Muscle layer of colon (tissue), 2 donors: ENCODE results near the gene SLC14A1.
"Not testable (repeated sequence)": the region's sequence is repeated elsewhere in the genome, so short reads cannot be mapped to it uniquely, and the experiment has no call there.

ENCODE experiments used
- H3K27ac ChIP-seq: one replicate; pipeline ENCODE4 v1.7.0; 2013; ENCODE audit warnings: low read depth, mild to moderate bottlenecking, low read length, moderate library complexity
- H3K27me3 ChIP-seq, 2 donors: one replicate each; pipeline ENCODE4 v1.7.0; 2013; ENCODE audit warnings: low read length in 2 of 2, mild to moderate bottlenecking in 2 of 2; ENCODE audit not compliant: insufficient read depth in 2 of 2, control insufficient read depth in 1 of 2
- H3K36me3 ChIP-seq: one replicate; pipeline ENCODE4 v1.7.0; 2013; ENCODE audit warnings: mild to moderate bottlenecking, low read length; ENCODE audit not compliant: insufficient read depth
- H3K4me1 ChIP-seq: one replicate; pipeline ENCODE4 v1.7.0; 2013; ENCODE audit warnings: mild to moderate bottlenecking, low read length; ENCODE audit not compliant: insufficient read depth
- H3K4me3 ChIP-seq, 2 donors: one replicate each; pipeline ENCODE4 v1.7.0; 2013; ENCODE audit warnings: low read length in 2 of 2, low read depth in 1 of 2, mild to moderate bottlenecking in 1 of 2, moderate library complexity in 1 of 2
- H3K9ac ChIP-seq: one replicate; pipeline ENCODE4 v1.7.0; 2013; ENCODE audit warnings: low read length
- H3K9me3 ChIP-seq: one replicate; pipeline ENCODE4 v1.7.0; 2013; ENCODE audit warnings: mild to moderate bottlenecking, low read length
- donor health status: abdominal sarcoma.
- donor health status: Adenocarcinoma of cecum.

The SLC14A1 gene

DNA sequence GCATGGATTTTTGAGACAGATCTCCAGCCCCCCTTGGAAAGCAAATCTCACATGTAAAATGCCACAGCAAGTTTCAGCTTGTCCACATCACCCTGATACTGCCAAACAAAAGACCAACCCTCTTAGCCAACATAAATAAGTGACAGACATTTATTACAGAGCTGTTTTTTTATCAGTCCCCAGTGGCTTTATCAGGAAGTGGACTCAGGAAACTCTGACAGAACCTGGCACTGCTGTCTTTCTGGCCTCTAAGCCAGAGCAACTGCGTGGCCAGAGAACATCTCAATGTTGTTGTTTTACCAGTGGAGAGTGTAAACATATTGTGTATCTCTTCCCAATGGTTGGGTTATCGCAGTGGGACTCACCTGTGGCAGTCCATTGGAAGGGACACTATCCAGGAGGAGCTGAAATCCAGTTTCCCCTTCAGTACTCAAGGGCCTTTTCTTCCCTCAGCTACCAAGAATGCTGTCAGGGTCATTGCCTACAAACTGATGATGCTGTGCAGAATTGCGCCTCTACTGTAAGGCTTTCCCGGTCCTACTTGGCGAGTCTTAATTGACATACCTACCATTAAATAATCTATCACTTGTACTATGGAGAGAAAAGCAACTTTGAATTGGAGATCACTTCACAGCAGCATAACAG, 22.0 kb downstream of the SLC14A1 start:
- no peaks in the 10 kb centered on the region for H3K9me3 ChIP-seq
- H3K27me3 ChIP-seq: no peaks in the 10 kb centered on the region
- no peak overlapping the region for H3K9ac ChIP-seq
- no peaks in the 10 kb centered on the region for H3K36me3 ChIP-seq
- no peak overlapping the region for H3K27ac ChIP-seq
- no peak overlapping the region for H3K4me3 ChIP-seq
- H3K4me1 ChIP-seq: no peaks in the 10 kb centered on the region

DNA sequence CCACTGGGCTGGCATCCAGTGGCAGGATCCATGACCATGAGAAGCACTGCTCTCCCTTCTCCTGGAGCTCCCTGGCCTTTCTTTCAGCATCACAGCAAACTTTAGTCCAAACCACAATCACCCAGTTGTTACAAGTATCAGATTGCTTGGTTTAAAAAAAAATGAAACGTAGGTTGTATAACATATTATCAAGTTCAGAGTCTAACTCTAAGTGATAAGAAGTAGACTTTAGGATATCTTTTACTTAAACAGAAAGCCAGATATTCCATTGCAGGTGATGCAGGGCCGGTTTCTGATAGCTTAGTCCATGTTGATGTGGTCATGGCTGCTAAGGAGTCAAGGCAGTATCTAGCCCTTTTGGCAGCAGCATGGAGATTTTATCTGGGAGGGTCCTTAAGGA, 24.5 kb downstream of the SLC14A1 start:
- H3K27ac ChIP-seq: no peak overlapping the region
- H3K36me3 ChIP-seq: no peaks in the 10 kb centered on the region
- no peaks in the 10 kb centered on the region for H3K27me3 ChIP-seq
- no peak overlapping the region for H3K9ac ChIP-seq
- H3K4me1 ChIP-seq: no peaks in the 10 kb centered on the region
- no peak overlapping the region for H3K4me3 ChIP-seq
- no peaks in the 10 kb centered on the region for H3K9me3 ChIP-seq

DNA sequence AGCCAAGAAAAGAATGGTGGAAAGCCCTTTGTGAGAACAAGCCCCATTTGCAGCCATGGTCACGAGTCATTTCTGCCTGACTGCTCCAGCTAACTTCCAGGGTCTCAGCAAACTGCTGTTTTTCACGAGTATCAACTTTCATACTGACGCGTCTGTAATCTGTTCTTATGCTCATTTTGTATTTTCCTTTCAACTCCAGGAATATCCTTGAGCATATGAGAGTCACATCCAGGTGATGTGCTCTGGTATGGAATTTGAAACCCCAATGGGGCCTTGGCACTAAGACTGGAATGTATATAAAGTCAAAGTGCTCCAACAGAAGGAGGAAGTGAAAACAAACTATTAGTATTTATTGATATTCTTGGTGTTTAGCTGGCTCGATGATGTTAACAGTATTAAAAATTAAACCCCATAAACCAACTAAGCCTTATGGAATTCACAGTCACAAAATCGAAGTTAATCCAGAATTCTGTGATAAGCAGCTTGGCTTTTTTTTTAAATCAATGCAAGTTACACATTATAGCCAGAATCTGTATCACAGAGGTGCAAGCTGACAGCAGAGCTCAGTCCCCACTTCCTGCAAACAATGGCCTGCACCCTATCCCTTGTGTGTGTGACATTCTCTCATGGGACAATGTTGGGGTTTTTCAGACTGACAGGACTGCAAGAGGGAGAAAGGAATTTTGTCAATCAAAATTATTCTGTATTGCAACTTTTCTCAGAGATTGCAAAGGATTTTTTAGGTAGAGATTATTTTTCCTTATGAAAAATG, 26.1 kb downstream of the SLC14A1 start:
- Histone ChIP-seq H3K9me3 (no peaks in the 10 kb centered on the region), H3K4me3 (no peak overlapping the region), H3K27ac (no peak overlapping the region), H3K27me3 (no peaks in the 10 kb centered on the region), H3K36me3 (no peaks in the 10 kb centered on the region), H3K4me1 (no peaks in the 10 kb centered on the region), H3K9ac (no peak overlapping the region)

DNA sequence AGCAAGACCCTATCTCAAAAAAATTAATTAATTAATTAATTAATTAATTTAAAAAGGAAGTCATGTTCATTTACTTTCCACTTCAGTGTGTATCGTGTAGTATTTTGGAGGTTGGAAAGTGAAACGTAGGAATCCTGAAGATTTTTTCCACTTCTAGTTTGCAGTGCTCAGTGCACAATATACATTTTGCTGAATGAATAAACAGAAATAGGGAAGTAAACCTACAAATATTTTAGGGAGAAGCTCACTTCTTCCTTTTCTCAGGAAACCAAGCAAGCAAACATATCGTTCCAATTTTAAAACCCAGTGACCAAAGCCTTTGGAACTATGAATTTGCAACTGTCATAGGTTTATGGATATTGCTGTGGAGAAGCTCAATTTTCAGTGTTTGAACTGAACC, 27.8 kb downstream of the SLC14A1 start:
- Histone ChIP-seq H3K27me3 (no peaks in the 10 kb centered on the region), H3K4me1 (no peaks in the 10 kb centered on the region), H3K9me3 (no peaks in the 10 kb centered on the region), H3K4me3 (no peak overlapping the region), H3K36me3 (no peaks in the 10 kb centered on the region), H3K27ac (no peak overlapping the region), H3K9ac (no peak overlapping the region)

DNA sequence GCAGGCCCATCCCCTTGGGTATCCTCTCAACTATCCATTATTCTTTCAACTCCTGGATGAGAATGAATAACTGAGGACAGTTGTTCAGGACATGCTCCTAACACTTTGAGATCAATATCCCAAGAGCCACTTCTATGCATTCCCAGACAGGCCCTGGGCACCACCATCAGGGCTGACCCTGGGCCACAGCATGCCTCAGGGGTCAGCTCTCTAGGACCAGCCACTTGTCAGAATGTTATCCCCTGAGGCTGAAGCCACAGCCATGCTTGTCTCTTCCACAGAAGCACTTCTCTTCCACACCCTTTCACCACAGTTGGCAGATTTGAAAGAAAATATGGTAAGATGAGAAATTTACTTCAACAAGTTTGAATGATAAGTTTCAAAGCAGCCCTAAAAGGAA, 28.7 kb downstream of the SLC14A1 start:
- Histone ChIP-seq H3K4me1 (no peaks in the 10 kb centered on the region), H3K27ac (no peak overlapping the region), H3K4me3 (no peak overlapping the region), H3K9ac (no peak overlapping the region), H3K36me3 (no peaks in the 10 kb centered on the region), H3K27me3 (no peaks in the 10 kb centered on the region), H3K9me3 (no peaks in the 10 kb centered on the region)

DNA sequence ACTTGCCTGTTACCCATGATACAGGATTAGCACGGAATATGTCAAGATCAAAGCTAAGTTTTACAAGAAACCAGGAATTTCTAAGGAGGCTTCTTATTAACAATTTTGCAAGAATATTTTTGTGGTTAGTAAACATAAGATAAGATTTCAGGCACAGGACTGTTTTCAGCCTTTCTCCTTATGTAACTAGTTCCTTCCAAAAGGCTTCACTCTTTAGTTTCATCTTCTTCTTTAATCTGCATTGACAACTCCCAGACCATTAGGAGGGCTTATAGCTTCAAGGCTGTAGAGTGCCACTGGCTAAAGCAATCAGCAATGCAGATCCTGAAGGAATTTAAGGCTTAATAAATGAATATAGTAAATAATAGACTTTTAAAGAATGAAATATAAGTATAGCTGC, 29.3 kb downstream of the SLC14A1 start:
- H3K27ac ChIP-seq: no peak overlapping the region
- no peak overlapping the region for H3K4me3 ChIP-seq
- no peaks in the 10 kb centered on the region for H3K9me3 ChIP-seq

DNA sequence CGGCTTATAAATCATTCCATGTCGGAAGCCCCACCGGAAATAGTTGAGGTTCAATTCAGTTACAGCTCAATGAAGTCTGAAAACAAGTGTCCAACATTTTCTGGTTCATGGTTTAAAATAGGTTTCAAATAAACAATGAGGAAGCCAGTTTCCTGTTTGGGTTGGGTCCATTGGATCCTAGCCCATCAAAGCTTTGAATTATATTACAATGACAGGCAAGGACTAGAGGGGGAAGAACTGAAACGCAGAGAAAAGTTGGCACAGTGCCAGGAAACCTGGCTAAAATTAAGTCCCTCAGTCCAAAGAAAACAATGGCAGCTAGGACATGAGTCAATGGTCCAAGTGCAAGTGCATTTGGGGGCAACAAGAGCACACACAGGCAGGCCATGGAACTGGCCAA, 32.0 kb downstream of the SLC14A1 start:
- Histone ChIP-seq H3K4me3 (no peak overlapping the region), H3K9me3 (no peaks in the 10 kb centered on the region), H3K27ac (no peak overlapping the region), H3K4me1 (no peaks in the 10 kb centered on the region), H3K27me3 (no peaks in the 10 kb centered on the region), H3K36me3 (no peaks in the 10 kb centered on the region), H3K9ac (no peak overlapping the region)

More for the DNA sequence above, 29.3 kb downstream of the SLC14A1 start:
- no peaks in the 10 kb centered on the region for H3K36me3 ChIP-seq
- no peaks in the 10 kb centered on the region for H3K4me1 ChIP-seq
- H3K27me3 ChIP-seq: no peaks in the 10 kb centered on the region
- no peak overlapping the region for H3K9ac ChIP-seq

DNA sequence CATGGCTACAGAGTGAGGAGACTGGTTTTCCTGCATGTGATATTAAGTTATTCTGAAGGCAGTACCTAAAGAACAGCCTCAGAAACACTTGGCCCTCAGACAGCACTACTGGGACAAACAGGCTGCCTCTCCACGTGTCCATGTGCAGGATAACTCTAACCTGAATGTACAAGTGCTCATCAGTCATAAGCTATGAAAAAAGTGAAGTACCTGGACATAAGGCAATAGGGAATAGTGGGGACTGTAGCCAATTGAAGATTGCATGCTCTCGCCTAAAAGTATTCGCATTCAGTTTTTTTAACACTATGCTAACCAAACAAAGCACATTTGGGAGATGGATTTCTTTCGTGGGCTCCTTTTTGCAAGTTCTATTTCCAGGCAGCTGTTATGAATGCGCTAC, 33.0 kb downstream of the SLC14A1 start:
- H3K9ac ChIP-seq: no peak overlapping the region
- H3K36me3 ChIP-seq: no peaks in the 10 kb centered on the region
- no peaks in the 10 kb centered on the region for H3K4me1 ChIP-seq
- H3K9me3 ChIP-seq: no peaks in the 10 kb centered on the region
- H3K27me3 ChIP-seq: no peaks in the 10 kb centered on the region
- no peak overlapping the region for H3K27ac ChIP-seq
- no peak overlapping the region for H3K4me3 ChIP-seq

DNA sequence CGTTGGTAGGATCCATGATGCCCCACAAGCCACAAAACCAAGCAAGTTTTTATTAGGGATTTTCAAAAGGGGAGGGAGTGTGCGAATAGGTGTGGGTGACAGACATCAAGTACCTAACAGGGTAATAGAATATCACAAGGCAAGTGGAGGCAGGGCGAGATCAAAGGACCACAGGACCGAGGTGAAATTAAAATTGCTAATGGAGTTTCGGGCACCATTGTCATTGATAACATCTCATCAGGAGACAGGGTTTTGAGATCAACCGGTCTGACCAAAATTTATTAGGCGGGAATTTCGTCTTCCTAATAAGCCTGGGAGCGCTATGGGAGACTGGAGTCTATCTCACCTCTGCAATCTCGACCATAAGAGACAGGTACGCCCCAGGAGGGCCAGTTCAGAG, 33.7 kb downstream of the SLC14A1 start:
- not testable (repeated sequence) for H3K36me3 ChIP-seq, H3K4me1 ChIP-seq, H3K27me3 ChIP-seq, H3K4me3 ChIP-seq, H3K27ac ChIP-seq, H3K9ac ChIP-seq, H3K9me3 ChIP-seq

DNA sequence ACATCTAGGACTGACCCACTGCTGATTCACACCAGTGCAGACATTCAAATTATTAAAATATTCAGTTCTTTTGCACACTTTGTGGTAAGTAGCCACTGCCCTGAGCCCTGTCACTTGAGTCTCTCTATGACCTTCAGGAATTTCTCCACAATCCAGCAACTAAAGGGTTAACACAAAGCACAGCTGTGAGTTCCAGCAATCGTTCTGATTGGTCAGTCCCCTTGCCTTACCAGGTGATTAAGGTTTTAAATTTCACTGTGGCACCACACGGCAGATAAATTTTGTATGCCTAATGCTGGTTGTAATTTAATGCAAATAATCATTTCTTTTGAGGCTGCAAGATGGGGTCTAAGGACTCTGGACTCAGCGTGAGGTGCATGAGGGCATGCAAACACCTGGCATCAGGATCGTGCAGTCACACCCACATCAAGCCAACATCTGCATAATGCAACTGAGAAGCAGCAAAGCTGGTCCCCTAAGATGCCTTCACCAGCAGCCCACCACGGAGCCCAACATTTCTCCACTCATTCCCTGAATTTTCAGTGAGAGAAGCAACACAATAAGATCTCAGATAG, 36.6 kb downstream of the SLC14A1 start:
- H3K4me3 ChIP-seq: no peak overlapping the region
- no peaks in the 10 kb centered on the region for H3K9me3 ChIP-seq
- no peaks in the 10 kb centered on the region for H3K4me1 ChIP-seq
- no peaks in the 10 kb centered on the region for H3K27me3 ChIP-seq
- H3K27ac ChIP-seq: no peak overlapping the region
- H3K9ac ChIP-seq: no peak overlapping the region
- H3K36me3 ChIP-seq: no peaks in the 10 kb centered on the region

DNA sequence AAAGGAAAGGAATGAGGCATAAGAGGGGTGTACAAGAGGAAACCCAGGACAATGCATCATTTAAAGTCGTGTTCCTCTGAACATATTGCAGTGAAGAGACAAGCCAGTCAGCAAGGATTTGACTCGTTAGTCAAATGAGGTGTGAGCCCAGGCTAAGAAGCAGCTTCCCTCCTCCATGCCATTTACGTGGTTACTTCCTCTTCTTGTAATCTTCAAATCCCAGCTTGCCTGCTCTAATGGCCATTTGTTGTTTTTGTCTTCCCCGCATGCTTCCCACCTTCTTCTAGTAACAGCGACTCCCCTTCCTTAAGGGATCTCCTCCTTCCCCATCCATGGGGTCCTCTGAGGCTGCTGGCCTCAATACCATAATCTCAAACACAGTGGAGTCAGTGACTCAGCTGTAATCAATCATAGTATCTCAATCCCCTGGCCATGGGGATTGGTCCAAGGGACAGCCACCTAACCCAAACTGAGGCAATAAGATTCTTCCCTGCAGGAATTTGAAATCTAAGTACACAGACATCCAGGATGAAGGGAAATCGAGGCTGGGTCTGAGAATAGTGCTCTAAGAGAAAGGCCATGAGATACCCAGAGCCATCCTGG, 37.6 kb downstream of the SLC14A1 start:
- no peaks in the 10 kb centered on the region for H3K36me3 ChIP-seq
- no peaks in the 10 kb centered on the region for H3K27me3 ChIP-seq
- no peak overlapping the region for H3K27ac ChIP-seq
- H3K9ac ChIP-seq: no peak overlapping the region
- H3K4me3 ChIP-seq: no peak overlapping the region
- no peaks in the 10 kb centered on the region for H3K4me1 ChIP-seq
- no peaks in the 10 kb centered on the region for H3K9me3 ChIP-seq
